C4-2B (cell line): ENCODE data around the gene REPIN1.

ENCODE experiments used
- CTCF ChIP-seq: fragments of 450-650 bp; conservative IDR thresholded peaks from 2 replicates; pipeline ENCODE4 v1.5.1; 2017; ENCODE audit warnings: mild to moderate bottlenecking
- ZFX ChIP-seq: fragments of 450-650 bp; IDR thresholded peaks from 2 replicates; pipeline ENCODE4 v1.6.1; 2017

GRCh38 chr7:150396851-150397260 is 28.2 kb downstream of the REPIN1 start:
- no peak for TF ChIP-seq CTCF
- no peak for TF ChIP-seq ZFX
